ENCODE measurements around the gene KDM4B.

The KDM4B gene

GRCh38 chr19:5134691-5135090 is 165.8 kb downstream of the KDM4B start:
- no peak for DNase-seq (ENCODE audit: low read depth in 2 of 2)

GRCh38 chr19:5136073-5136855 is 167.4 kb downstream of the KDM4B start:
- no peak for DNase-seq (ENCODE audit: low read depth in 2 of 2)

- no peak for DNase-seq (ENCODE audit: low read depth in 2 of 2)
Observed at GRCh38 chr19:5137114-5137513, 168.2 kb downstream of the KDM4B start.

- DNase-seq (ENCODE audit: low read depth in 2 of 2): no peak
Observed at GRCh38 chr19:5137571-5138124, 168.7 kb downstream of the KDM4B start.

- DNase-seq (ENCODE audit: low read depth in 2 of 2): peak; percentile 58 to 61
Observed at GRCh38 chr19:5138606-5139582, 170.0 kb downstream of the KDM4B start.

- DNase-seq (ENCODE audit: low read depth in 2 of 2): no peak
Observed at GRCh38 chr19:5139583-5140325, 170.8 kb downstream of the KDM4B start.

- DNase-seq (ENCODE audit: low read depth in 2 of 2): no peak
Observed at GRCh38 chr19:5141129-5141849, 172.4 kb downstream of the KDM4B start.

- DNase-seq (ENCODE audit: low read depth in 2 of 2): no peak
Observed at GRCh38 chr19:5141850-5142724, 173.2 kb downstream of the KDM4B start.

GRCh38 chr19:5142725-5143097 is 173.8 kb downstream of the KDM4B start:
- no peak for DNase-seq (ENCODE audit: low read depth in 2 of 2)

- no peak for DNase-seq (ENCODE audit: low read depth in 2 of 2)
Observed at GRCh38 chr19:5143471-5144411, 174.8 kb downstream of the KDM4B start.

GRCh38 chr19:5144545-5145179 is 175.7 kb downstream of the KDM4B start:
- no peak for DNase-seq (ENCODE audit: low read depth in 2 of 2)

GRCh38 chr19:5145521-5146511 is 176.9 kb downstream of the KDM4B start:
- no peak for DNase-seq (ENCODE audit: low read depth in 2 of 2)

- no peak for DNase-seq (ENCODE audit: low read depth in 2 of 2)
Observed at GRCh38 chr19:5147074-5147977, 178.4 kb downstream of the KDM4B start.

- DNase-seq (ENCODE audit: low read depth in 2 of 2): no peak
Observed at GRCh38 chr19:5147978-5148793, 179.3 kb downstream of the KDM4B start.

- no peak for DNase-seq (ENCODE audit: low read depth in 2 of 2)
Observed at GRCh38 chr19:5148794-5149190, 179.9 kb downstream of the KDM4B start.
